SK-N-SH treated with all-trans-retinoic acid at 6 μM for 48 hours (cell line): ENCODE results near the gene ITPKB.
A peak's percentile ranks its signal among the peaks of the same experiment; 100 is the strongest.

Experiments
- ATAC-seq: fragments of 200-7000 bp; cut with Tn5 transposase; 3 replicates; pipeline ENCODE4 v1.9.1; 2020; ENCODE audit warnings: mild to moderate bottlenecking, moderate library complexity
- ARNTL ChIP-seq: fragments of 450-650 bp; formaldehyde crosslinking; IDR thresholded peaks from 2 replicates; pipeline ENCODE4 v1.5.0; 2020; ENCODE audit warnings: low read depth, mild to moderate bottlenecking, moderate library complexity, borderline replicate concordance
- BACH2 ChIP-seq: fragments of 250-450 bp; sonication (Bioruptor Pico); IDR thresholded peaks from 2 replicates; pipeline ENCODE4 v1.9.0; 2021; ENCODE audit warnings: mild to moderate bottlenecking, borderline replicate concordance
- CSDC2 ChIP-seq: fragments of 250-450 bp; sonication (Bioruptor Pico); IDR thresholded peaks from 2 replicates; pipeline ENCODE4 v1.5.0; 2020; ENCODE audit warnings: mild to moderate bottlenecking, moderate library complexity
- ESRRG ChIP-seq: fragments of 250-450 bp; sonication (Bioruptor Pico); IDR thresholded peaks from 2 replicates; pipeline ENCODE4 v1.6.1; 2021; ENCODE audit warnings: mild to moderate bottlenecking
- GLIS3 ChIP-seq: fragments of 250-450 bp; sonication (Bioruptor Pico); IDR thresholded peaks from 2 replicates; pipeline ENCODE4 v1.5.0; 2020; ENCODE audit warnings: mild to moderate bottlenecking, moderate library complexity
- ISL1 ChIP-seq: fragments of 250-450 bp; sonication (Bioruptor Pico); IDR thresholded peaks from 2 replicates; pipeline ENCODE4 v2.1.2; 2022; ENCODE audit warnings: mild to moderate bottlenecking, moderate library complexity
- OSR1 ChIP-seq: fragments of 250-450 bp; sonication (Bioruptor Pico); IDR thresholded peaks from 2 replicates; pipeline ENCODE4 v1.8.0; 2022; ENCODE audit warnings: moderate library complexity, mild to moderate bottlenecking, inconsistent platforms
- PATZ1 ChIP-seq: fragments of 250-450 bp; sonication (Bioruptor Pico); IDR thresholded peaks from 2 replicates; pipeline ENCODE4 v1.8.0; 2020; ENCODE audit warnings: mild to moderate bottlenecking, moderate library complexity, borderline replicate concordance
- PPARA ChIP-seq: fragments of 250-450 bp; sonication (Bioruptor Pico); IDR thresholded peaks from 2 replicates; pipeline ENCODE4 v1.5.0; 2020; ENCODE audit warnings: mild to moderate bottlenecking, borderline replicate concordance
- RARB ChIP-seq: fragments of 250-450 bp; sonication (Bioruptor Pico); IDR thresholded peaks from 2 replicates; pipeline ENCODE4 v1.8.0; 2021; ENCODE audit warnings: mild to moderate bottlenecking, moderate library complexity
- SNAI2 ChIP-seq: fragments of 250-450 bp; sonication (Bioruptor Pico); IDR thresholded peaks from 2 replicates; pipeline ENCODE4 v1.5.0; 2020; ENCODE audit warnings: mild to moderate bottlenecking, moderate library complexity
- TCF4 ChIP-seq: fragments of 250-450 bp; sonication (Bioruptor Pico); IDR thresholded peaks from 2 replicates; pipeline ENCODE4 v1.8.0; 2021; ENCODE audit warnings: mild to moderate bottlenecking, moderate library complexity, borderline replicate concordance
- TOX ChIP-seq: fragments of 250-450 bp; sonication (Bioruptor Pico); IDR thresholded peaks from 2 replicates; pipeline ENCODE4 v1.8.0; 2021; ENCODE audit warnings: mild to moderate bottlenecking, moderate library complexity, borderline replicate concordance
- ZC3H10 ChIP-seq: fragments of 250-450 bp; sonication (Bioruptor Pico); IDR thresholded peaks from 2 replicates; pipeline ENCODE4 v1.5.1; 2021; ENCODE audit warnings: mild to moderate bottlenecking, moderate library complexity
- ZFP3 ChIP-seq: fragments of 250-450 bp; sonication (Bioruptor Pico); IDR thresholded peaks from 2 replicates; pipeline ENCODE4 v1.5.0; 2020; ENCODE audit warnings: mild to moderate bottlenecking, moderate library complexity
- ZFP30 ChIP-seq: fragments of 450-650 bp; formaldehyde crosslinking; IDR thresholded peaks from 2 replicates; pipeline ENCODE4 v1.5.0; 2022; ENCODE audit warnings: mild to moderate bottlenecking, moderate library complexity
- ZNF70 ChIP-seq: fragments of 450-650 bp; formaldehyde crosslinking; IDR thresholded peaks from 2 replicates; pipeline ENCODE4 v1.5.0; 2020; ENCODE audit warnings: mild to moderate bottlenecking, moderate library complexity
- ZNF8 ChIP-seq: fragments of 450-650 bp; formaldehyde crosslinking; IDR thresholded peaks from 2 replicates; pipeline ENCODE4 v1.5.0; 2020; ENCODE audit warnings: mild to moderate bottlenecking, moderate library complexity
- TF ChIP-seq, protein P1 (sequence below): fragments of 250-450 bp; sonication (Bioruptor Pico); IDR thresholded peaks from 2 replicates; pipeline ENCODE4 v1.8.0; 2021; ENCODE audit warnings: low read depth, mild to moderate bottlenecking, moderate library complexity, borderline replicate concordance
- TF ChIP-seq, protein P2 (sequence below): fragments of 250-450 bp; sonication (Bioruptor Pico); IDR thresholded peaks from 2 replicates; pipeline ENCODE4 v1.5.0; 2020; ENCODE audit warnings: mild to moderate bottlenecking, moderate library complexity
- TF ChIP-seq, protein P3 (sequence below): fragments of 250-450 bp; sonication (Bioruptor Pico); IDR thresholded peaks from 2 replicates; pipeline ENCODE4 v1.5.1; 2020; ENCODE audit warnings: low read depth, mild to moderate bottlenecking, moderate library complexity

ITPKB gene

DNA sequence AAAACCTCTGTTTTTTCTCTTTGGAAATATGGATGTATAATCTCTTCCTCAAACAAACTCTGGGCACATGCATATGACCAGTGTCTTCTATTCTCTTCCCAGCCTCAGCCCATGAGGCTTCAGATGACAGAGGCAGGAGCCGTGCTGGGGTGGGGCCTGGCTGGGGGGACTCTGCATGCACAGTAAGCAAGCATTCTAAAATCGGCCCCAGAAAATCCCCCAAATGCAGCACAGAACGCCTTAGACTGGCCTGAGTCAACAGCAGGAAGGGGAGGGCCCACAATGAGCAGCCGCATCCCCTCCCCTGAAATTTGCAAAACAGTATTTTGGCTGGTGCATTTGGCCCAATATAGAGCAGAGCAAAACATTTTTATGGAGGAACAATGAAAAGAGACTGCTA is 47.8 kb downstream of the ITPKB start:
- no peak for ATAC-seq
- no peak for TF ChIP-seq OSR1 (CRISPR knock-in tag)
- TF ChIP-seq ZNF70 (CRISPR knock-in tag): no peak
- TF ChIP-seq ISL1: no peak
- TF ChIP-seq, protein P1, sequence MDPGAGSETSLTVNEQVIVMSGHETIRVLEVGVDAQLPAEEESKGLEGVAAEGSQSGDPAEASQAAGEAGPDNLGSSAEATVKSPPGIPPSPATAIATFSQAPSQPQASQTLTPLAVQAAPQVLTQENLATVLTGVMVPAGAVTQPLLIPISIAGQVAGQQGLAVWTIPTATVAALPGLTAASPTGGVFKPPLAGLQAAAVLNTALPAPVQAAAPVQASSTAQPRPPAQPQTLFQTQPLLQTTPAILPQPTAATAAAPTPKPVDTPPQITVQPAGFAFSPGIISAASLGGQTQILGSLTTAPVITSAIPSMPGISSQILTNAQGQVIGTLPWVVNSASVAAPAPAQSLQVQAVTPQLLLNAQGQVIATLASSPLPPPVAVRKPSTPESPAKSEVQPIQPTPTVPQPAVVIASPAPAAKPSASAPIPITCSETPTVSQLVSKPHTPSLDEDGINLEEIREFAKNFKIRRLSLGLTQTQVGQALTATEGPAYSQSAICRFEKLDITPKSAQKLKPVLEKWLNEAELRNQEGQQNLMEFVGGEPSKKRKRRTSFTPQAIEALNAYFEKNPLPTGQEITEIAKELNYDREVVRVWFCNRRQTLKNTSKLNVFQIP (CRISPR knock-in tag): no peak
- TF ChIP-seq ZFP30: no peak
- TF ChIP-seq, protein P2, sequence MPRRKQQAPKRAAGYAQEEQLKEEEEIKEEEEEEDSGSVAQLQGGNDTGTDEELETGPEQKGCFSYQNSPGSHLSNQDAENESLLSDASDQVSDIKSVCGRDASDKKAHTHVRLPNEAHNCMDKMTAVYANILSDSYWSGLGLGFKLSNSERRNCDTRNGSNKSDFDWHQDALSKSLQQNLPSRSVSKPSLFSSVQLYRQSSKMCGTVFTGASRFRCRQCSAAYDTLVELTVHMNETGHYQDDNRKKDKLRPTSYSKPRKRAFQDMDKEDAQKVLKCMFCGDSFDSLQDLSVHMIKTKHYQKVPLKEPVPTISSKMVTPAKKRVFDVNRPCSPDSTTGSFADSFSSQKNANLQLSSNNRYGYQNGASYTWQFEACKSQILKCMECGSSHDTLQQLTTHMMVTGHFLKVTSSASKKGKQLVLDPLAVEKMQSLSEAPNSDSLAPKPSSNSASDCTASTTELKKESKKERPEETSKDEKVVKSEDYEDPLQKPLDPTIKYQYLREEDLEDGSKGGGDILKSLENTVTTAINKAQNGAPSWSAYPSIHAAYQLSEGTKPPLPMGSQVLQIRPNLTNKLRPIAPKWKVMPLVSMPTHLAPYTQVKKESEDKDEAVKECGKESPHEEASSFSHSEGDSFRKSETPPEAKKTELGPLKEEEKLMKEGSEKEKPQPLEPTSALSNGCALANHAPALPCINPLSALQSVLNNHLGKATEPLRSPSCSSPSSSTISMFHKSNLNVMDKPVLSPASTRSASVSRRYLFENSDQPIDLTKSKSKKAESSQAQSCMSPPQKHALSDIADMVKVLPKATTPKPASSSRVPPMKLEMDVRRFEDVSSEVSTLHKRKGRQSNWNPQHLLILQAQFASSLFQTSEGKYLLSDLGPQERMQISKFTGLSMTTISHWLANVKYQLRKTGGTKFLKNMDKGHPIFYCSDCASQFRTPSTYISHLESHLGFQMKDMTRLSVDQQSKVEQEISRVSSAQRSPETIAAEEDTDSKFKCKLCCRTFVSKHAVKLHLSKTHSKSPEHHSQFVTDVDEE: no peak
- TF ChIP-seq PATZ1 (CRISPR knock-in tag): no peak
- TF ChIP-seq ESRRG (CRISPR knock-in tag): no peak
- TF ChIP-seq RARB: no peak
- TF ChIP-seq TOX (CRISPR knock-in tag): no peak
- no peak for TF ChIP-seq ZC3H10 (CRISPR knock-in tag)
- TF ChIP-seq ZFP3 (CRISPR knock-in tag): no peak
- TF ChIP-seq SNAI2 (CRISPR knock-in tag): no peak
- TF ChIP-seq PPARA (CRISPR knock-in tag): no peak
- no peak for TF ChIP-seq ZNF8 (CRISPR knock-in tag)

GRCh38 chr1:226690460-226690982 is 48.6 kb downstream of the ITPKB start:
- ATAC-seq: peak; percentile 69

GRCh38 chr1:226688808-226689207 is 50.3 kb downstream of the ITPKB start:
- ATAC-seq: no peak
- no peak for TF ChIP-seq RARB
- TF ChIP-seq PPARA (CRISPR knock-in tag): no peak
- no peak for TF ChIP-seq PATZ1 (CRISPR knock-in tag)
- TF ChIP-seq, protein P1 (CRISPR knock-in tag): no peak
- no peak for TF ChIP-seq SNAI2 (CRISPR knock-in tag)
- TF ChIP-seq, protein P3, sequence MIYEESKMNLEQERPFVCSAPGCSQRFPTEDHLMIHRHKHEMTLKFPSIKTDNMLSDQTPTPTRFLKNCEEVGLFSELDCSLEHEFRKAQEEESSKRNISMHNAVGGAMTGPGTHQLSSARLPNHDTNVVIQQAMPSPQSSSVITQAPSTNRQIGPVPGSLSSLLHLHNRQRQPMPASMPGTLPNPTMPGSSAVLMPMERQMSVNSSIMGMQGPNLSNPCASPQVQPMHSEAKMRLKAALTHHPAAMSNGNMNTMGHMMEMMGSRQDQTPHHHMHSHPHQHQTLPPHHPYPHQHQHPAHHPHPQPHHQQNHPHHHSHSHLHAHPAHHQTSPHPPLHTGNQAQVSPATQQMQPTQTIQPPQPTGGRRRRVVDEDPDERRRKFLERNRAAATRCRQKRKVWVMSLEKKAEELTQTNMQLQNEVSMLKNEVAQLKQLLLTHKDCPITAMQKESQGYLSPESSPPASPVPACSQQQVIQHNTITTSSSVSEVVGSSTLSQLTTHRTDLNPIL: no peak
- TF ChIP-seq GLIS3: no peak
- TF ChIP-seq ESRRG (CRISPR knock-in tag): no peak
- no peak for TF ChIP-seq TCF4 (CRISPR knock-in tag)
- TF ChIP-seq BACH2: no peak
- no peak for TF ChIP-seq ZNF8 (CRISPR knock-in tag)
- no peak for TF ChIP-seq ARNTL (CRISPR knock-in tag)
- TF ChIP-seq OSR1 (CRISPR knock-in tag): no peak
- TF ChIP-seq ZFP3 (CRISPR knock-in tag): no peak
- TF ChIP-seq ISL1: no peak

More at GRCh38 chr1:226690460-226690982, 48.6 kb downstream of the ITPKB start:
- TF ChIP-seq SNAI2 (CRISPR knock-in tag) (peak; percentile 69; the same call in 1 of the 2 replicates), CSDC2 (no peak), RARB (peak; percentile 65; the same call in 1 of the 2 replicates), TOX (CRISPR knock-in tag) (peak; percentile 99), ZNF8 (CRISPR knock-in tag) (no peak), ZFP3 (CRISPR knock-in tag) (peak; percentile 64; the same call in 1 of the 2 replicates)
- TF ChIP-seq, protein P2: peak; percentile 33; the same call in 1 of the 2 replicates
